ENCODE data around the gene CDC6.

GRCh38 chr17:40286473-40286872 lies 1.2 kb upstream of the CDC6 start:
- no peak for TF ChIP-seq CTCF (IDR thresholded peaks at IDR 0.05; ENCODE audit: low read depth, low read length)
- no peak for TF ChIP-seq POLR2A (IDR thresholded peaks at IDR 0.05; ENCODE audit: extremely low read depth, insufficient read length)

Measured in NB4 (cell line).